PC-3 (cell line): Measurements from ENCODE around the gene TNXB.
"Not testable (repeated sequence)": the region's sequence is repeated elsewhere in the genome, so short reads cannot be mapped to it uniquely, and the experiment has no call there.

ENCODE experiments used
- CTCF ChIP-seq: fragments of 300-600 bp; sonication (generic); conservative IDR thresholded peaks from 2 replicates; pipeline ENCODE4 v1.5.1; 2017; ENCODE audit warnings: antibody characterized with exemption, low read depth, mild to moderate bottlenecking, low read length
- EZH2 ChIP-seq: fragments of 300-600 bp; sonication (generic); IDR thresholded peaks from one replicate; pipeline ENCODE4 v1.6.1; 2017; ENCODE audit warnings: antibody characterized with exemption, mild to moderate bottlenecking, low read length; ENCODE audit not compliant: unreplicated experiment

- not testable (repeated sequence) for TF ChIP-seq EZH2, CTCF
Observed at GRCh38 chr6:32007086-32007485, 102.1 kb downstream of the TNXB start.
